C4-2B (cell line): ENCODE results near the gene PCLO.

ENCODE experiments used
- H3K27ac ChIP-seq: fragments of 450-650 bp; 2 replicates; pipeline ENCODE4 v1.5.1; 2017
- CTCF ChIP-seq: fragments of 450-650 bp; conservative IDR thresholded peaks from 2 replicates; pipeline ENCODE4 v1.5.1; 2017; ENCODE audit warnings: mild to moderate bottlenecking
- ZFX ChIP-seq: fragments of 450-650 bp; IDR thresholded peaks from 2 replicates; pipeline ENCODE4 v1.6.1; 2017

Gene PCLO

GRCh38 chr7:83162402-83163256 is at the start of gene PCLO:
TSS of gene PCLO (minus strand) at chr7:83162884. CDS start at chr7:83162592, 292 bp downstream.
- peak within 1 kb of the TSS; percentile 54 for H3K27ac ChIP-seq
- no peak for TF ChIP-seq ZFX
- TF ChIP-seq CTCF: no peak

DNA sequence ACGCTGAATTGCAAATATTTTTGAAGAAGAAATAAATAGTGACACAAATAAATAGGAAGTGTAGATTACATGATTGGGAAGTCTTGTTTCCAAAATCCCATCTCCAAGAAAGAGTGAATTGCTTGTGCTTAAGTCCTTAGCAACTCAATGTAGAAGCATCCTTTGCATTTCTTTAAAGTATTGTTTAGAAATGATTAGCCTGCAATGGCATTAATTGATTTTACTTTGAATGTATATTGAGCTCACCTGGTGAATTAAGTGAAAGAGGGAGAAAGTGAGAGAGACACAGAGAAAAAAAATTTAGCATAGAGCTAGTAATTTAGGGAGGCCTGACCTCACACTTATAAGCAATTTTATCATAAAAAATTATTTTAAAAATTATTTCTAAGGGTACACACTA is 49.0 kb upstream of the PCLO start:
- TF ChIP-seq ZFX (no peak), CTCF (no peak)
- no peak overlapping the region for H3K27ac ChIP-seq

DNA sequence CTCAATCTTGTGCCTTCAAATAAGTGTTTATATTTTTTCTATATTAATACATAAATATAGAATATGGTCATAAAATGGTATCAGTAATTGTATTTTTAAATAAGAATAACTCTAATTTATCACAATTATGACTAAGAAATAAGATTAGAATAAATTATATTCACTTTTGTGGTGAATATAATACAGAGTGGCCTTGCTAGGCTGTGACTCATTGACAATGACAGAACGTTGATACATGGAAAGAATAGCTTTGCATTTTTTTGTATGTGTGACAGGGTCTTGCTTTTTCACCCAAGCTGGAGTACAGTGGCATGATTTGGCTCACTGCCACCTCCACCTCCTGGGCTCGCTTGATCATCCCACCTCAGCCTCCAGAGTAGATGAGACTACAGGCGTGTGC is 47.8 kb upstream of the PCLO start:
- no peak overlapping the region for H3K27ac ChIP-seq
- no peak for TF ChIP-seq CTCF
- no peak for TF ChIP-seq ZFX

- TF ChIP-seq ZFX (no peak), CTCF (no peak)
- no peak overlapping the region for H3K27ac ChIP-seq
These were observed 42.0 kb upstream of the PCLO start for GRCh38 chr7:83204715-83205114.

- TF ChIP-seq ZFX (no peak), CTCF (no peak)
These were observed 38.7 kb upstream of the PCLO start for GRCh38 chr7:83201355-83201754.

DNA sequence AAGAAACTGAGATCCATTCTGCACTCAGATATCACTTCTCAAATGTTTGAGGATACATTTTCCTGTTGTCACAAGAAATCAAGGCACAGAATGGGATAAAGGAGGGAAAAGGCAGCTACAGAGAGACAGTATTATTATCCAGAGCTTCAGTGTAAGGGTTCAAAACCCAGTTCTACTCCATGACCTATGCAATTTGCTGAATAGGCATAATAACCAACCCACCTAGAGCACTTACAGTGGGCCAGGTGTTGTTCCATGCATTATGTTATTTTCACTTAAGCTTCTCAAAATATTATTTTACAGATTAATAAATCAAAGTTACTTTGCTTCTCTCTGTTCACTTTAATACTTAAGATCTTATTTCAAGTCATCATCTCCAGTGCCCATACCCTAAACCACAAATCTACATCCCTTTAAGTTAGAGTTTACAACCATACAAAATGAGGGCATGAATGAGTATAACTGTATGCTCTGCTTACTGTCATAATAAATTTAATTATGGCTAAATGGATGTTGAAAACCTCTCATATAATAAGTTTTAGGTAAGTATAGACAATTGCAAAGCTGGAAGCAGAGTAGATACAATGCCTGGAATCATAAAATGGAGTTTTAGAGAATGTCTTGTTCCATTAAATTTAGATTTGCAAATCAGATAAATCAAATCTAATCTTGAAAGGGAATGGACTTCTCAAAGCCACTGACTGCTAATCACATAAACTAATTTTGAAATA is 28.1 kb upstream of the PCLO start:
- TF ChIP-seq CTCF (no peak), ZFX (no peak)
- H3K27ac ChIP-seq: no peak overlapping the region

More at GRCh38 chr7:83201355-83201754, 38.7 kb upstream of the PCLO start:
- no peak overlapping the region for H3K27ac ChIP-seq

- TF ChIP-seq ZFX: no peak
- no peak for TF ChIP-seq CTCF
- H3K27ac ChIP-seq: no peak overlapping the region
These were observed 16.1 kb upstream of the PCLO start for GRCh38 chr7:83178796-83179195.
